PFSK-1 (cell line): Measurements from ENCODE around the gene LCE3D.

Experiments used
- FOXP2 ChIP-seq: optimal IDR thresholded peaks from 2 replicates; pipeline ENCODE3; 2011; ENCODE audit warnings: borderline replicate concordance, control low read depth, inconsistent platforms; ENCODE audit not compliant: insufficient read depth; ENCODE audit errors: extremely low read length, extremely low read depth
- POLR2AphosphoS5 ChIP-seq: IDR thresholded peaks from 2 replicates; pipeline ENCODE4 v1.6.1; 2012; ENCODE audit warnings: low read depth, mild to moderate bottlenecking, control low read depth, low read length, moderate library complexity
- SIN3A ChIP-seq: IDR thresholded peaks from 2 replicates; pipeline ENCODE4 v1.6.1; 2012; ENCODE audit warnings: mild to moderate bottlenecking, low read length, moderate library complexity, borderline replicate concordance; ENCODE audit not compliant: insufficient read depth
- TAF1 ChIP-seq: IDR thresholded peaks from 2 replicates; pipeline ENCODE4 v1.6.1; 2012; ENCODE audit warnings: low read length, control low read depth, borderline replicate concordance; ENCODE audit not compliant: insufficient read depth
- TF ChIP-seq, protein P1 (sequence below), 2 experiments: IDR thresholded peaks; 2 replicates each; pipeline versions ENCODE4 v1.6.1 to v1.8.0; 2011 to 2012; ENCODE audit warnings: low read depth in 2 of 2, low read length in 2 of 2, control low read depth in 1 of 2, inconsistent platforms in 1 of 2, mild to moderate bottlenecking in 1 of 2, moderate library complexity in 1 of 2; ENCODE audit not compliant: insufficient read depth in 1 of 2

The LCE3D gene

DNA sequence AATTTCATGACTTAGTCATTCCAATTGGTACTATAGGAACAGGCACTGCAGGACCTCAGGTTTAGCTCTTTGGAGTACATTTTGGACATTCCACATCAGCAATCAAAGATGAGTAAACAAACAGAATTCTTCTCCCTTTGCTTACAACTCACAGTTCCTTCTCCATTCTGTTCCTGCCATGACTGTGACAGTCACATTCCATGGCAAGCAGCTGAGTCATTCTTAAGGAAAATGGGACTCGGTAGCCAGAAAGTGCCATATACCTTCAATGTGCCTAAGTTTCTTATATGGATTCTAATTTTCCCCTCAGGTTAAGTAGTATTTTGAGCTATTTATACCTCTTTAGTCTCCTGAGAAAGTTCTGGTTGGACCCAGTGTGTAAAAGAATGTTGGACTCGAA is 40.4 kb downstream of the LCE3D start:
- no peak for TF ChIP-seq SIN3A
- no peak for TF ChIP-seq FOXP2
- no peak for TF ChIP-seq TAF1
- no peak for TF ChIP-seq POLR2AphosphoS5
- TF ChIP-seq, protein P1, sequence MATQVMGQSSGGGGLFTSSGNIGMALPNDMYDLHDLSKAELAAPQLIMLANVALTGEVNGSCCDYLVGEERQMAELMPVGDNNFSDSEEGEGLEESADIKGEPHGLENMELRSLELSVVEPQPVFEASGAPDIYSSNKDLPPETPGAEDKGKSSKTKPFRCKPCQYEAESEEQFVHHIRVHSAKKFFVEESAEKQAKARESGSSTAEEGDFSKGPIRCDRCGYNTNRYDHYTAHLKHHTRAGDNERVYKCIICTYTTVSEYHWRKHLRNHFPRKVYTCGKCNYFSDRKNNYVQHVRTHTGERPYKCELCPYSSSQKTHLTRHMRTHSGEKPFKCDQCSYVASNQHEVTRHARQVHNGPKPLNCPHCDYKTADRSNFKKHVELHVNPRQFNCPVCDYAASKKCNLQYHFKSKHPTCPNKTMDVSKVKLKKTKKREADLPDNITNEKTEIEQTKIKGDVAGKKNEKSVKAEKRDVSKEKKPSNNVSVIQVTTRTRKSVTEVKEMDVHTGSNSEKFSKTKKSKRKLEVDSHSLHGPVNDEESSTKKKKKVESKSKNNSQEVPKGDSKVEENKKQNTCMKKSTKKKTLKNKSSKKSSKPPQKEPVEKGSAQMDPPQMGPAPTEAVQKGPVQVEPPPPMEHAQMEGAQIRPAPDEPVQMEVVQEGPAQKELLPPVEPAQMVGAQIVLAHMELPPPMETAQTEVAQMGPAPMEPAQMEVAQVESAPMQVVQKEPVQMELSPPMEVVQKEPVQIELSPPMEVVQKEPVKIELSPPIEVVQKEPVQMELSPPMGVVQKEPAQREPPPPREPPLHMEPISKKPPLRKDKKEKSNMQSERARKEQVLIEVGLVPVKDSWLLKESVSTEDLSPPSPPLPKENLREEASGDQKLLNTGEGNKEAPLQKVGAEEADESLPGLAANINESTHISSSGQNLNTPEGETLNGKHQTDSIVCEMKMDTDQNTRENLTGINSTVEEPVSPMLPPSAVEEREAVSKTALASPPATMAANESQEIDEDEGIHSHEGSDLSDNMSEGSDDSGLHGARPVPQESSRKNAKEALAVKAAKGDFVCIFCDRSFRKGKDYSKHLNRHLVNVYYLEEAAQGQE (IDR thresholded peaks at IDR 0.05; ENCODE audit: insufficient read depth in 1 of 2, low read depth in 2 of 2, low read length in 2 of 2), result no peak

DNA sequence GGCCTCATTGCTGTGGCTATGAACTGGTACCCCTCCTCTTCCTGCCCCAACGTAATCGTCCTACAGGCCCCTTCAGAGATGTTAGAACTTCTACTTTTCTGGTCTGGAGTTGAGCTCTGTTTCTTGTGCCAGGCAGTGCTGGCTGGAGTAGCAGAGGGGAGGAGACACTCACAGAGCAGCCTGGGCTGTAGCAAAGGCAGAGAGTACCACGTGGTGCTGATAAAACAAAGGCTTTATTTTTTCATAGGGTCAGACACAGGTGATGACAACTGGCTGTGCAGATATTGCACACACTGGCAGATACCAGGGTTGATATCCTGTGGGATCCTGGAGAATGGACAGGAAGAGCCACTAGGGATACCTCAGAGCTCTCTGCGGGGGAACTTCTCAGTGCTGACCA is 42.8 kb downstream of the LCE3D start:
- TF ChIP-seq POLR2AphosphoS5 (no peak), FOXP2 (no peak), SIN3A (no peak), TAF1 (no peak)
- TF ChIP-seq, protein P1 (IDR thresholded peaks at IDR 0.05; ENCODE audit: insufficient read depth in 1 of 2, low read depth in 2 of 2, low read length in 2 of 2), result no peak

GRCh38 chr1:152535774-152536173 is 44.5 kb downstream of the LCE3D start:
- TF ChIP-seq SIN3A (no peak), POLR2AphosphoS5 (no peak), FOXP2 (no peak), TAF1 (no peak)
- TF ChIP-seq, protein P1 (IDR thresholded peaks at IDR 0.05; ENCODE audit: insufficient read depth in 1 of 2, low read depth in 2 of 2, low read length in 2 of 2), result no peak

- TF ChIP-seq TAF1 (no peak), SIN3A (no peak), POLR2AphosphoS5 (no peak), FOXP2 (no peak)
- TF ChIP-seq, protein P1 (IDR thresholded peaks at IDR 0.05; ENCODE audit: insufficient read depth in 1 of 2, low read depth in 2 of 2, low read length in 2 of 2), result no peak
These were observed 46.9 kb downstream of the LCE3D start for GRCh38 chr1:152533327-152533938.
